ENCODE data around the gene SMAD1.

Gene SMAD1

GRCh38 chr4:145535202-145535601 lies 53.5 kb downstream of the SMAD1 start:
- no peak overlapping the region for H3K4me3 ChIP-seq (ENCODE audit: low read depth, low read length)
- no peak for TF ChIP-seq CTCF (IDR thresholded peaks at IDR 0.05; ENCODE audit: insufficient read depth, low read depth, low read length, missing control alignments)
- DNase-seq (ENCODE audit: low read depth): no peak

- no peak for TF ChIP-seq CTCF (IDR thresholded peaks at IDR 0.05; ENCODE audit: insufficient read depth, low read depth, low read length, missing control alignments)
- no peak for DNase-seq (ENCODE audit: low read depth)
These were observed 54.4 kb downstream of the SMAD1 start for GRCh38 chr4:145536044-145536443.

GRCh38 chr4:145538596-145538995 lies 56.9 kb downstream of the SMAD1 start:
- DNase-seq (ENCODE audit: low read depth): no peak
- TF ChIP-seq CTCF (IDR thresholded peaks at IDR 0.05; ENCODE audit: insufficient read depth, low read depth, low read length, missing control alignments): no peak
- H3K4me3 ChIP-seq (ENCODE audit: low read depth, low read length): no peak overlapping the region

More at GRCh38 chr4:145536044-145536443, 54.4 kb downstream of the SMAD1 start:
- no peak overlapping the region for H3K4me3 ChIP-seq (ENCODE audit: low read depth, low read length)

- TF ChIP-seq CTCF (IDR thresholded peaks at IDR 0.05; ENCODE audit: insufficient read depth, low read depth, low read length, missing control alignments): no peak
- no peak overlapping the region for H3K4me3 ChIP-seq (ENCODE audit: low read depth, low read length)
- no peak for DNase-seq (ENCODE audit: low read depth)
These were observed 58.0 kb downstream of the SMAD1 start for GRCh38 chr4:145539671-145540070.

- no peak for DNase-seq (ENCODE audit: low read depth)
- H3K4me3 ChIP-seq (ENCODE audit: low read depth, low read length): no peak overlapping the region
- no peak for TF ChIP-seq CTCF (IDR thresholded peaks at IDR 0.05; ENCODE audit: insufficient read depth, low read depth, low read length, missing control alignments)
These were observed 58.6 kb downstream of the SMAD1 start for GRCh38 chr4:145540235-145540634.

GRCh38 chr4:145541346-145541745 lies 59.7 kb downstream of the SMAD1 start:
- no peak overlapping the region for H3K4me3 ChIP-seq (ENCODE audit: low read depth, low read length)
- no peak for DNase-seq (ENCODE audit: low read depth)
- TF ChIP-seq CTCF (IDR thresholded peaks at IDR 0.05; ENCODE audit: insufficient read depth, low read depth, low read length, missing control alignments): no peak

GRCh38 chr4:145545031-145545430 lies 63.4 kb downstream of the SMAD1 start:
- H3K4me3 ChIP-seq (ENCODE audit: low read depth, low read length): no peak overlapping the region
- DNase-seq (ENCODE audit: low read depth): no peak
- no peak for TF ChIP-seq CTCF (IDR thresholded peaks at IDR 0.05; ENCODE audit: insufficient read depth, low read depth, low read length, missing control alignments)
